Measurements from ENCODE around the gene DUSP1.

DUSP1 gene

DNA sequence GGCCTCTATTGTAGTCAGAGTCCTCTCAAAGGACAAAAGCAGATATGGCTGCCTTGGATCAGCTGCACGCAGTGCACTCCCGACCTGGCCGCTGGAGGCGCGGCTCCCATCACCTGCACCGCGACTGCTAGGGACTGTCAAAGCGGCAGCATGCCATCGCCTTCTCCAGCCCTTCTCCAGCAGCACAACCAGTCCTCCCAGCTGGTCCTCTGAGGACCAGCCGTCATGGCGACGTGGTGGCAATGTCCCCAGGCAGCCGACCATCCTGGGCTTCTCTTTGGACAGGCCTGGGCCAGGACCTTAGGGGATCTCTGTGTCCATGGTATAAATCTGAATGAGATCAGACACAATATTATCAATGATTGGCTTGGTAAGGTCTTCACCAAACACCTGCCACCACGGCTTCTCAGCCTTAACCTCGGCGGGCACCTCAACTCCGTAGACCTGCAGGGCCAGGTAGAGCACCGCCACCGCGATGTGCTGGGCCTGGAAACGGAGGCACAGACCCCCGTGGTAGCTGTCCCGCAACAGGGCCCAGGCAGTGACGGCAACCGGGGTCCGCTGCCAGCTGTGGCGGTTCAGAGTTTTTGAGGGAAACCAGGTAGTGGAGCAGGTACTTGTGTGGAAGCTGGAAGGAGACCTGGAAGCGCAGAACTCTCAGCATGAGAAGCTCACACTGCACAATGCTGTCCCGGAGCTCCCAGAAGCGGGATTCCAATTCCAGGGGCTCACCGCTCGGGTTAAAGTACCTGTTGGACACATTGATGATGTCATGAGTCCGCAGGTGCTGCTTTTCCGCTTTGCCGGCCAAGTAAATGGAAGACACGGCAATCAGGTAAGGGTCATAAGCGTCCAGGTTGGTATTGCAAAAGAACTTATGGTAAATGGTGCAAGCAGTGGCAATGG is 8.5 kb downstream of the DUSP1 start:
- DNase-seq (ENCODE audit: low read depth) = no peak

DNA sequence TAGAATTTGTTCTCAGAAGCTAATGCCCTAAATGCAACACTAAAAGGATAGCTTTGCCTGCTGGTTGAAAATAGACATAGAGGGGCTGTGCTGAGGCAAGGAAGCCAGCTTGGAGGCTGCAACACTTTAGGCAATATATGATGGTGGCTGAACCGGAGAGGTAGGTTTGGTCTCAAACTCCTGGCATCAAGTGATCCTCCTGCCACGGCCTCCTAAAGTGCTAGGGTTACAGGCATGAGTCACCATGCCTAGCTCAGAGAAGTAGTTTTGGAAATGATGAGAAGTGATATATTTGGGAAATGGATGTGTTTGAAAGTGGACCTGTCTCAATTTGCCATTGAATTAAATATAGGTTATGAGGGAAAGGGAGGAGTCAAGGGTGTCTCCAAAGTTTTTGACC is 10.0 kb downstream of the DUSP1 start:
- no peak for DNase-seq (ENCODE audit: low read depth)

GRCh38 chr5:172760136-172760535 is 10.9 kb downstream of the DUSP1 start:
- no peak for DNase-seq (ENCODE audit: low read depth)

DNA sequence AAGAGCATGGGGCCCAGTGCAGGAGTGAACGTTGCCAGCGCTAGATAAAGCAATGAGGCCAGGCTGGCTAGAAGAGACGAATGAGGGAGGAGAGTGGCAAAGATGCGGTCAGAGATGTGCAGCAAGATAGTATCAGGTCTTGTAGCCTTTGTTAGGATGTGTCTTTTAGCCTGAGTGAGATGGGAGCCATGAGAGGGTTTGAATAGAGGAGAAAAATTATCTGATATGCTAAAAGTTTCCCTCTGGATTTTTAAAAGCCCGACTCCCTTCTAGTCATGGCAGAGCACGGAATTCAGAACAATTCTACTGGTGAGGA is 12.2 kb downstream of the DUSP1 start:
- DNase-seq (ENCODE audit: low read depth) = no peak

GRCh38 chr5:172758077-172758833 is 12.7 kb downstream of the DUSP1 start:
- DNase-seq (ENCODE audit: low read depth) = no peak

- no peak for DNase-seq (ENCODE audit: low read depth)
Observed at GRCh38 chr5:172757394-172758010, 13.5 kb downstream of the DUSP1 start.

- no peak for DNase-seq (ENCODE audit: low read depth)
Observed at GRCh38 chr5:172756764-172757393, 14.1 kb downstream of the DUSP1 start.

GRCh38 chr5:172754596-172755356 is 16.2 kb downstream of the DUSP1 start:
- no peak for DNase-seq (ENCODE audit: low read depth)

GRCh38 chr5:172753101-172753500 is 17.9 kb downstream of the DUSP1 start:
- no peak for DNase-seq (ENCODE audit: low read depth)

DNA sequence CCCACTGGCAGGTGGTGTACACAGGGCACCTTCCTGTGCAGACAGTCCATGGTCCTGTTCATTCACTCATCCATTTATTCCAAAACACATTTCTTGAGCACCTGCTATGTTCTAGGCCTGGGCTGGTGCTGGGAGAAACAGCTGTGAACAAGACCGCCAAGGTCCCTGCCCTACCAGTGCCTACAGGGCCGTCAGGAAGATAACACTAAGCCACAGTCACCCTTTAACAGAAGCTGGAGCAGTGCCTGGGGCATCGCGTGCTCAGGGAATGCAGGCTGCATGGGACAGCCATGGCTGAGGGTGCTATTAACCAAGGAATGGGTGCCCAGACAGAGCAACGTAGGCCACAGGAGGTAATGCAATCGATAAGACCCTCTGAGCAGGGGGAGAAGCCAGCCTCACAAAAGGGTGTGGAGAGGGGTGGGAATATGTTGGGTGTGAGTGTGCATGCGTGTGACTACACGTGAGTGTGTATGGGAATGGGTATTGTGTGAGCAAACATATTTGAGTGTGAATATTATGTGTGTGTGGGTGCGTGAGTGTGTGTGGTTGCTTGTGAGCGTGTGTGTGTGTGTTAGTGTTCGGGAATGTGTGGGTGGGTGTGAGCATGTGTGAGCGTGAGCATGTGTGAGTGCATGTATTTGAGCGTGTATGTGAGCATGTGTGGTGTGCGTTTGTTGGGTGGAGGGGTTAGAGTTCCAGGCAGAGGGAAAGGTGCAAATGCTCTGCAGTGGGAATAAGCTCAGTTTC is 19.1 kb downstream of the DUSP1 start:
- no peak for DNase-seq (ENCODE audit: low read depth)

GRCh38 chr5:172749881-172750633 is 20.9 kb downstream of the DUSP1 start:
- DNase-seq (ENCODE audit: low read depth) = no peak

- no peak for DNase-seq (ENCODE audit: low read depth)
Observed at GRCh38 chr5:172749076-172749475, 21.9 kb downstream of the DUSP1 start.

GRCh38 chr5:172748341-172748843 is 22.6 kb downstream of the DUSP1 start:
- DNase-seq (ENCODE audit: low read depth) = no peak

- no peak for DNase-seq (ENCODE audit: low read depth)
Observed at GRCh38 chr5:172747471-172747870, 23.5 kb downstream of the DUSP1 start.

- DNase-seq (ENCODE audit: low read depth) = no peak
Observed at GRCh38 chr5:172746725-172747124, 24.3 kb downstream of the DUSP1 start.

GRCh38 chr5:172745838-172746237 is 25.2 kb downstream of the DUSP1 start:
- no peak for DNase-seq (ENCODE audit: low read depth)

- no peak for DNase-seq (ENCODE audit: low read depth)
Observed at GRCh38 chr5:172745406-172745805, 25.6 kb downstream of the DUSP1 start.

DNA sequence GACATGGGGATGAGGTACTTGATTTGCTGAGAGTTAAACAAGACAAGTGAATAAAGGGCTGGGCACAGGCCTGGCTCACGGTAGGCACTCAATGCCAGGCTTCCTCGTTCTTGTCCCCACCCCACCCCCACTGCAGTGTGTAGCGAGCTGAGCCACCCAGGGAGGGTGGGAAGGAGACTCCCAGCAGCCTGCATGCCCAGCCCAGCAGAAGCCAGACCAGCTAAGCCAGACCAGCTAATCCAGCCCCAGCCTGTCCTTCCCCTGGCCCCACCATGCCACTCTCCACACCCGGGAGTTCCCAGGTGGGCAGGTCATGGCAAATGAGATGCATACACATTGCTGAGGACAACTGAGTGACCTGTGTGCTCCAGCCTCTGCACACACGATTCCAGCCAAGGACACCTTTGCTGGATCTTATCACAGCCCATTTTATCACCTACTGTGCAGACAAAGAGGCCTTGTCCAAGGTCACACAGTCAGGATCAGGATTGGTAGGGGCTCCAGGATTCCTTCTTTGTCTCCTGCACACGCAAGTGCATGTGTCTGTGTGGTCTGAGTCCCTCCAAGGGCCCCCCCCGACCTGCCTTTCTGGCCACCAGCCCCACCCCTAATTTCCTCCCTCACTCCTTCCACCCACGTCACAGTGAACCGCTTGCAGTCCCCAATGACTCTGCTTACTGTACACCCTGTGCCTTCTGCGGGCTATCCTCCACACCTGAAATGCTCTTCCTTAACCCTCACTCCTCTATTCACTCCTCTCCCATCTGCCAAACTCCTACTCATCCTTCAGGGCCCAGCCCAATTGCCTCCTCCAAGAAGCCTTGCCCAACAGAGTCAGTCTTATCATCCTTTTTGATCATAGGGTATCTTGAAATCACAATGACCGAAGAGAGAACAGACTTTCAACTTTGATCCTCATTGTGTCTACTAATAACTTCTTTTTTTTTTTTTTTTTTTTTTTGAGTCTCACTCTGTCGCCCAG is 26.6 kb downstream of the DUSP1 start:
- DNase-seq (ENCODE audit: low read depth) = no peak
